ENCODE results near the gene BAZ2B.

DNA sequence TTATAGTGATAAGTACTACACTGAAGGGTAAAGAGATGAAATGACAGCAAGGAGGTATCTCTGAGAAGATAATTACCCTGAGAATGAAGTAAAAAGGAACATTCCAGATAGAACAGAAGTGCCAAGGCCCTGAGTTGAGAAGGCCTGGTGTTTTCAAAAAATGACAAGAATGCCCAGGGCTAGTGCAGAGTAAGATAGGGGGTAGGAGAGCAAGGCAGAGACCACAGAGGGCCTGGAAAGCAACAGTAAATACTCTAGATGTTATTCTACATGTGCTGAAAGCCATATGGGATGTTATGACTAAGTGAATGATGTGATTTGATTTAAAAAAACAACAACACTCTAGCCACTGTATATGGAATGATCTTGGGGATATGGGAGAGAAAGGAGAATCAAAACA, 52.3 kb downstream of the BAZ2B start:
- TF ChIP-seq, protein P1, sequence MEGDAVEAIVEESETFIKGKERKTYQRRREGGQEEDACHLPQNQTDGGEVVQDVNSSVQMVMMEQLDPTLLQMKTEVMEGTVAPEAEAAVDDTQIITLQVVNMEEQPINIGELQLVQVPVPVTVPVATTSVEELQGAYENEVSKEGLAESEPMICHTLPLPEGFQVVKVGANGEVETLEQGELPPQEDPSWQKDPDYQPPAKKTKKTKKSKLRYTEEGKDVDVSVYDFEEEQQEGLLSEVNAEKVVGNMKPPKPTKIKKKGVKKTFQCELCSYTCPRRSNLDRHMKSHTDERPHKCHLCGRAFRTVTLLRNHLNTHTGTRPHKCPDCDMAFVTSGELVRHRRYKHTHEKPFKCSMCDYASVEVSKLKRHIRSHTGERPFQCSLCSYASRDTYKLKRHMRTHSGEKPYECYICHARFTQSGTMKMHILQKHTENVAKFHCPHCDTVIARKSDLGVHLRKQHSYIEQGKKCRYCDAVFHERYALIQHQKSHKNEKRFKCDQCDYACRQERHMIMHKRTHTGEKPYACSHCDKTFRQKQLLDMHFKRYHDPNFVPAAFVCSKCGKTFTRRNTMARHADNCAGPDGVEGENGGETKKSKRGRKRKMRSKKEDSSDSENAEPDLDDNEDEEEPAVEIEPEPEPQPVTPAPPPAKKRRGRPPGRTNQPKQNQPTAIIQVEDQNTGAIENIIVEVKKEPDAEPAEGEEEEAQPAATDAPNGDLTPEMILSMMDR (IDR thresholded peaks at IDR 0.05) = no peak
- TF ChIP-seq POLR2A (IDR thresholded peaks at IDR 0.05) = no peak

All from adrenal gland (tissue), 5 donors.